HG03521 (cell line): ENCODE measurements around the gene CAD.

Source experiments
- ATAC-seq: cut with Tn5 transposase; IDR thresholded peaks from one replicate; pipeline ENCODE4 v1.9.1; 2021; ENCODE audit warnings: mild to moderate bottlenecking, moderate library complexity; ENCODE audit not compliant: unreplicated experiment

The CAD gene

DNA sequence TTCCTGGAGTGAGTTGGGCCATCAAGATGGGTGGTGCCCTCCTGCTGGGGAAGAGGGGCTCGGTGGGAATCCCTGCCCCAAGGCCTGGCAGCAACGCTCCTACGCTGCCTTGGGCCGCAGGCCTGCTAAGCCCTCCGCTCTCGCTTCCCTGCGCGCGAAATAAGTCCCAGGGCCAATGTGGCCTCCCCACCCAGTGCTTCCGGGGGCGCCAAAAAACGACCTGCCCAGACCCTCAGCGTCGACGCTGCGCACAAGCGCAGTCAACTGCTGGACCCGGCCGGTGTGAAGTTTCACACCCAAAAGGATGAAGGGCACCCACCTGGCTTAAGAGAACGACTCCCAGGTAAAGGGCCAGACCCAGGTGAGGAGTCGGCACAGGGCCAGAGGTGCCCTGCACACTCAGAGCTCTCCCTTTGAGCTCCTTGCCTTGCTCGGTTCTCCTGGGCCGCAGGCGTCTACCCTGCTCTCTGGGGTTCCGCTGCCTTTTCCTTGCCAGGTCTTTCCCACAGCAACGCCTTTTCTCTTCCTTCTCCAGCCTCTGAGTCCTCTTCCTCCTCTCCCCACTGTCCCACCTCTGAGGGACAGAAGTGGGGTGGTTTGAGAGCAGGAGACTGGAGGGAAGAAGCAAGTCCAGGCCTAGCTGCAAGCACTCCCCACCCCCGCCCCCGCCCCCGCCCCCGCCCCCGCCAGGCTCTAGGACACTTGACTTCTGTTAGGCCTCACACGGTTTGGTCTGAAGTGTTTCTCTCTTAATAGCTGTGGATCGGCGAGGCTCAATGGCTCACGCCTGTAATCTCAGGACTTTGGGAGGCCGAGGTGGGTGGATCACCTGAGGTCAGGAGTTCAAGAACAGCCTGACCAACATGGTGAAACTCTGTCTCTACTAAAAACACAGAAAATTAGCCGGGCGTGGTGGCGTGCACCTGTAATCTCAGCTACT, 58.3 kb downstream of the CAD start, which contains the start of gene DNAJC5G:
DNAJC5G (plus strand) TSS at position 223 of the 940 bp plus-strand sequence. CDS start 1,296 bp downstream, outside the sequence.
- no peak for ATAC-seq

DNA sequence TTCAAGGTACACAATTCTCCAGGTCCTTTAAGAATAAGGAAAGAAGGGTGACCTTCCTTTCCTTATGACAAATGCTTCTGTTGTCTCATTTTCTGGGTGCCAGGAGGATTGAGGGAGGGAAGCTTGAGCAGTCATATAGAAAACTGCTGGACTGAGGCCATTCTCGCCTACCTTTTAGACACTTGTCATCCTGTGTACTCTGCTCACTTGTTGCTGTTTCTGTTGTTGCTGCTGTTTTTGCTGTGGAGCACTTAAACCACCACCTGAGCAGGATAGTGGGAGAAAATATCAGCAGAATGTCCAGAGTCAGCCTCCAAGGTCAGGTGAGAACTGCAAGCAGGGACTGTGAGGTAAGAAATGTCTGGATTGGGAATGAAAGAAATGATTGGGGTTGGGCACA, 60.8 kb downstream of the CAD start:
- no peak for ATAC-seq

- ATAC-seq: no peak
These were observed 63.7 kb downstream of the CAD start for GRCh38 chr2:27280826-27281225.

DNA sequence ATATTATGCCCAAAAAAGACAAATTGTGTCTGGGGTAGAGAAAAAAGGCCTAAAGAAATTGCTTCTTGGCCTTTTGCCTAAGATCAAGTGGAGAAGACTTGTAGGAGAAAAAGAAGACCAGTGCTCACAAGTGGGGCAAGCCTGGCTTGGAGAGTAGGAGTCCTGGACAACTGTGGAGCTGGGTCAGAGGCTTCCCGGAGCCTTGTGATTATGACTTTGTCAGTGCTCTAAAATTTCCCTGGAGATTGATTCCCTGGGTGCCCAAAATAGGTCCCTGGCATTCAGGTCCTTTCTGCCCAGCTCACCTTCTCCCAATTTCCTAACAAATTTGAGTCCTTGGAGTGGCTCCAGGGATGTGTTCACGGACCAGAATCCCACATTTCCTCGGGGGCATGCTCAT, 64.3 kb downstream of the CAD start:
- ATAC-seq: no peak

- ATAC-seq: no peak
These were observed 64.8 kb downstream of the CAD start, which contains the start of gene TRIM54 for GRCh38 chr2:27281855-27282559. TSS of gene TRIM54 (plus strand) at chr2:27282429. CDS start at chr2:27282732, 303 bp downstream.

DNA sequence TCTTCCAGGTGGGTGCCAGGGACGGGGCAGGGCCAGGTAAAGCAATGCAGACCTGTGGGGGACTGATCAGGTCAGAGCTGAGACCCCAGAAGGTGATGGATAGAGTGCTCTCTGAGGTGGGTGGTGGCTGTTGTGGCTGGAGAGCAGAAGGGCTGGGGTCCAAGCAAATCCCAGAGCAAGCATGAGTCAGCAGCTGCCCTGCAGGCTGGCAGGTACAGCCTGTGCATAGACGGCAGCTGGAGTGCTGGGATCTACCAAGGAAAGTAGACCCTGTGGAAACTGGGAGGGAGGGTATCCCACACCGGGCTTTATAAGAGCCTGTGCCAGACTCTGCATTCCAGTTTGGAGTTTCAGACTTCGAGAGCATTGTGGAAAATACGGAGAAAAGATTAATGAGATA, 65.7 kb downstream of the CAD start:
- no peak for ATAC-seq

- no peak for ATAC-seq
These were observed 67.8 kb downstream of the CAD start for GRCh38 chr2:27284996-27285395.

DNA sequence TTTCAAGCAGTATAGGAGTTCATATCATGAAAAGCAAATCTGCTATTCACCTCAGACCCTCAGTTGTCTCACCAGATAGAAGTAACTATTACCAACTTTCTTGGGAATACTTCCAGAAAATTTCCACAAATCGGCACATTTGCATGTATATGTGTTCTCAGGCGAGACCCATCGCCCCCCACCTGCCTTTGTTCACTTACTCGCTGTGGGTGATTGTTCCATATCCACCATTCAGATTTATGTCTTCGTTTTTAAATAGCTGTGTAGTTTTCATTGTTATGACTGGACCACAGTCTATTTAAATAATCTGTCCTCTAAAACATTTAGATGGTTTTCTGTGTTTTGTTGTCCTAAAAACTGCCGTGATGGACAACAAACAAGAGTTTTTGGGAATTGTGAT, 68.3 kb downstream of the CAD start:
- no peak for ATAC-seq

DNA sequence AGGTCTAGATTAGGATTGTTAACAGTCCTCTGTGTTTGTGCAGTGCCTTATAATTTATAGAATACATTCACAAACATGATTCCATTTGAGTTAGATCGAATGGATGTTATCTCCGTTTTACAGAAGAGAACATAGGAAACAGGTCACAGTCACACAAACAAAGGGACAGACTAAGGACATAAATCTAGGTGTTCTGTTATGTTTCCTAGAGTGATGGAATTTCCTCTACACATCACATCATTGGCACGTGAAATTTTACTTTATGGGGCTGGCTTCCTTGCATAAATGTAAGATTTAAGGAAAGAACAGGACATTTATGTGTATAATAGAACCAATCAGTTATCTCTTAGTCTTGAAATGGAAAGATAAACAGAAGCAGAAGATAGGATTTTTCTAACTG, 71.4 kb downstream of the CAD start:
- ATAC-seq: no peak

DNA sequence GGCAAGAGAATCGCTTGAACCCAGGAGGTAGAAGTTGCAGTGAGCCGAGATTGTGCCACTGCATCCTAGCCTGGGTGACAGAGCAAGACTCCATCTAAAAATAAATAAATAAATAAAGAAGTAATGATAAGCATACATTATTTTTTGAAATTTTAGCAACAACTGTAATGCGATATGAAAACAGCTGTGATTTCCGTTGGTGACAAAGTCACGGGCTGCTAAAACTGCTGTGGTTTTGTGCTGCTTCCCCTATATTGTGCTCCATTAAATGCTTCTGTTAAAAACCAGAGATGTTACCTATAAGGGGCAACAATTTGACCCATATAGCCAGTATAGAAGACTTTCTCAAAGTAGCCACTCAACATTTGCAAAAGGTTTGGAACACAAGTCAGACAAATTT, 73.4 kb downstream of the CAD start:
- ATAC-seq: no peak

DNA sequence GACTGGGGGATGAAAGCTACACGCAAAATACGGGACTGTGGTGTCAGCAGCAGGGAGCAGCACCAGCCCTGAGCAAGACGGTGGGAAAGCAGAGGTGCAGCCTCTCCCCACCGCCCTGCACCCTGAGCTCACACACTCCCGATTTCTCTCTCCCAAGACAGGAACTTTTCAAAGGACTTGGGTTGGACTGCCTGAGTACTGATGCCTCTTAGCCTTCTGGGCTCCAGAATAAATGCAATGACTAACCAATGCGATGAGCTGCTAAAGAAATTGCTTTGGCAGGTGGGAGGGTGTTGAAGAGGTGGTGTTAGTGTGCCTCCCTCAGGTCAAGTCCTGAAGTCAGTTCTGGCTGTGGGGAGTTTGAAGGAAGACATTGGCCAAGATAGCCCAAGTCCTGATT, 74.7 kb downstream of the CAD start:
- ATAC-seq: no peak
